GM12891 (cell line): ENCODE data around the gene NT5DC1.

Experiments used
- DNase-seq: peaks from one replicate; pipeline ENCODE4 v3.0.0; 2011; ENCODE audit warnings: low spot score; ENCODE audit not compliant: insufficient read length
- FAIRE-seq: peaks from 2 replicates; lab custom pipeline; 2011; peaks lifted over from hg19 to GRCh38; lab: Jason Lieb, UNC
- PAX5 ChIP-seq: IDR thresholded peaks from 2 replicates; pipeline ENCODE4 v1.6.1; 2011; ENCODE audit warnings: low read length, moderate library complexity, mild to moderate bottlenecking; ENCODE audit not compliant: insufficient read depth, severe bottlenecking
- POLR2A ChIP-seq: IDR thresholded peaks from 2 replicates; pipeline ENCODE4 v1.6.1; 2011; ENCODE audit warnings: low read depth, low read length, control low read depth
- POLR2AphosphoS5 ChIP-seq: IDR thresholded peaks from 2 replicates; pipeline ENCODE4 v1.6.1; 2011; ENCODE audit warnings: low read depth, low read length, control low read depth
- POU2F2 ChIP-seq: IDR thresholded peaks from 2 replicates; pipeline ENCODE4 v1.6.1; 2011; ENCODE audit warnings: low read depth, mild to moderate bottlenecking, control low read depth, low read length, moderate library complexity
- SPI1 ChIP-seq: IDR thresholded peaks from 2 replicates; pipeline ENCODE4 v1.6.1; 2011; ENCODE audit warnings: low read depth, low read length, control low read depth
- TAF1 ChIP-seq: IDR thresholded peaks from 2 replicates; pipeline ENCODE4 v1.6.1; 2011; ENCODE audit warnings: low read depth, low read length, control low read depth

NT5DC1 gene

DNA sequence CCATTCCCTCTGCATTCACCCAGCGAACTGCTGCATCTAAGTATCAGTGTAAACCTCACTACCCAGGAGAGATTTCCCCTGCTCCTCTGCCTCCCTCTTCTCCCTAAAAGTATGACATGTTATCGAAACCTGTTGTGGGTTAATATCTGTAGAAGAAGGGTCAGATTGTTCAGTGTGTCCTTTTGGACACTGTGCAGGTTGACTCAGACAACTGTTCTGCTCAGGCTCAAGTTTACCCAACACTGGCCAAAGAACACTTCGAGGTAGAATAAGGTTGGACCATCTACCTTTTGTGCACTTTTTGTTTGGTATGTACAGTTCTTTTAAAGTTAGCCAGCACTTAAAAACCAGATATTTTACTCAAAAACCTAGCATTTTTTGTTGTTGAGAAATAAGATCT, 4.6 kb downstream of the NT5DC1 start:
- no peak for TF ChIP-seq POLR2A
- no peak for TF ChIP-seq SPI1
- TF ChIP-seq TAF1 = no peak
- no peak for TF ChIP-seq POLR2AphosphoS5
- no peak for TF ChIP-seq PAX5
- TF ChIP-seq POU2F2 = no peak
- DNase-seq (no peak), FAIRE-seq (peak; percentile 31)

DNA sequence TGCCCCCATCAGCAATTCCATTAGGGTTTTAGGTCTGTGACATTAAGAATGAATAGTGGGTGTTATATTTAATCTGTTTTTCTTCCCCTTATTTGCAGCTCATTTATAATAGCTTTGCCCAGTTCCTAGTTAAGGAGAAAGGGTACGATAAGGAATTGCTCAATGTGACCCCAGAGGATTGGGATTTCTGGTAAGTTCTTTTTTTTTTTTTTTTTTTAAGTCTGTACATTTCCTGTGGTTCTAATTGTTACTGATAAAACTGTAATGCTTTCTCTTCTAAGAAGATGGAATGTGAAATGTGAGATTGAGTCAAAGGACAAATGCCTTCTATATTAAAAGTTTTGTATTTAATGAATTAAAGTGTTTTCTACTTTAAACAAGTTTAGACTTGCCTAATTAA, 5.5 kb downstream of the NT5DC1 start:
- no peak for DNase-seq
- TF ChIP-seq TAF1 = no peak
- no peak for TF ChIP-seq POU2F2
- TF ChIP-seq PAX5 = no peak
- TF ChIP-seq SPI1 = no peak
- TF ChIP-seq POLR2AphosphoS5 = no peak
- no peak for TF ChIP-seq POLR2A
- no peak for FAIRE-seq

GRCh38 chr6:116108836-116109235, 8.2 kb downstream of the NT5DC1 start:
- DNase-seq (no peak), FAIRE-seq (peak; percentile 38)
- no peak for TF ChIP-seq POU2F2
- TF ChIP-seq SPI1 = no peak

GRCh38 chr6:116111552-116112528, 11.2 kb downstream of the NT5DC1 start:
- TF ChIP-seq SPI1 (no peak), POLR2A (no peak), TAF1 (no peak), POU2F2 (no peak), PAX5 (no peak), POLR2AphosphoS5 (no peak)
- FAIRE-seq = peak; percentile 86
- DNase-seq = no peak

- no peak for TF ChIP-seq TAF1
- no peak for TF ChIP-seq POLR2AphosphoS5
- no peak for TF ChIP-seq PAX5
- TF ChIP-seq POU2F2 = no peak
- TF ChIP-seq SPI1 = no peak
- no peak for TF ChIP-seq POLR2A
- FAIRE-seq (no peak), DNase-seq (no peak)
Observed at GRCh38 chr6:116113386-116113785, 12.7 kb downstream of the NT5DC1 start.

GRCh38 chr6:116115781-116116180, 15.1 kb downstream of the NT5DC1 start:
- TF ChIP-seq POU2F2 (no peak), SPI1 (no peak), POLR2AphosphoS5 (no peak), PAX5 (no peak), TAF1 (no peak), POLR2A (no peak)
- DNase-seq (no peak), FAIRE-seq (no peak)

DNA sequence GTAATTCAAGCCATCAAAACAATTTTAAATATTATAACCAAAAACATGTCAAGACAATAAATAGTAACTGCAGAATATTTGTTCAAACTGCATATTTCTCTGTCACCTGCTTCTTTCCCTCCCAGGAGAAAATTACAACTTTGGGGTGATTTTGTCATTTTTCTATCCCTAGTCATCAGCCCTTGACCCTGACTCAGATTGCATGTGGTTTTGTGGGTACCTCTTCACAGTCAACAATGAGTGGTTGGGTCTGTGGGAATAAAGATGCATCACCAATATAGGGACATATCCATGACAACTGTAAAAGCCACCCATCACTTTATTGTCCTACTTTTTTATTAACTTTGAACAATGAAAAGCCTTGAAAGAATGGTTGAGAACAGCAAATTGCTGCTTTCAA, 18.0 kb downstream of the NT5DC1 start:
- FAIRE-seq = peak; percentile 5
- TF ChIP-seq POLR2A (no peak), SPI1 (no peak), TAF1 (no peak), PAX5 (no peak), POU2F2 (no peak), POLR2AphosphoS5 (no peak)

GRCh38 chr6:116120430-116120829, 19.8 kb downstream of the NT5DC1 start:
- FAIRE-seq = no peak

More for the DNA sequence above, 18.0 kb downstream of the NT5DC1 start:
- no peak for DNase-seq

DNA sequence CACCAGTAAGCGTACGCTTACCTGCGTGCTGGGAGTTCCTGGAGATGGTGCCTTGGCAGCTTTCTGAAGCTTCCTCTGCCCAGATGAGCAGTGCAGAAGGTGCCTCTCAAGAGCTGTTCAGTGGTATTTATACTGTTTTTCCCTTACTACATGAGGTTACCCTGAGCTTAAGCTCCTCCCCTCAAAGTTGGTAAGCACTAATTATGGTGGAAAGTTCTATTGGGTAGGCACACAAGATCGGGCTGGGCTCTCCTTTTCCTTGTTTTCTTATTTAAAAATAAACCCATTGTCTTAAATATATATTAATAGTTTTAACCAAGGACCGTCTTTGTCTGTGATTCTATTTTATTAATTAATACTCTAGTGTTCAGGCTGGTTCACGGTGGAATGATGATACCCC, 25.4 kb downstream of the NT5DC1 start, which contains the start of gene COL10A1:
TSS of gene COL10A1 (minus strand) at position 101 of the 400 bp plus-strand sequence. CDS start 640 bp downstream, outside the sequence.
- no peak for DNase-seq
- TF ChIP-seq PAX5 (no peak), POLR2A (no peak), POLR2AphosphoS5 (no peak), POU2F2 (no peak), SPI1 (no peak), TAF1 (no peak)
- no peak for FAIRE-seq

More at GRCh38 chr6:116120430-116120829, 19.8 kb downstream of the NT5DC1 start:
- no peak for DNase-seq
- TF ChIP-seq POLR2AphosphoS5 = no peak
- no peak for TF ChIP-seq PAX5
- no peak for TF ChIP-seq POU2F2
- TF ChIP-seq TAF1 = no peak
- TF ChIP-seq POLR2A = no peak
- no peak for TF ChIP-seq SPI1

- no peak for DNase-seq
- FAIRE-seq = peak; percentile 20
- TF ChIP-seq SPI1 (no peak), POU2F2 (no peak), POLR2A (no peak), POLR2AphosphoS5 (no peak), PAX5 (no peak), TAF1 (no peak)
Observed at GRCh38 chr6:116127771-116128493, 27.3 kb downstream of the NT5DC1 start.
